Stomach (tissue), 9 donors: ENCODE results near the gene LRP11. TPM values are rescaled to one million over a fixed set of nuclear protein-coding genes. Genes with fewer than 3 reads are reported as not detected.
"Not testable (repeated sequence)": the region's sequence is repeated elsewhere in the genome, so short reads cannot be mapped to it uniquely, and the experiment has no call there.

Experiments used
- DNase-seq, 2 donors: peaks; one replicate each; pipeline versions ENCODE4 v3.0.0 to v3.0.0-alpha.2; 2013 to 2019
- H3K27ac ChIP-seq, 5 donors: fragments of 200-600 bp in 4 of 5; sonication (generic) in 4 of 5; one replicate each; pipeline ENCODE4 v1.5.1; 2013 to 2019; ENCODE audit warnings: mild to moderate bottlenecking in 1 of 5, moderate library complexity in 1 of 5
- H3K27me3 ChIP-seq, 3 donors: fragments of 200-600 bp; sonication (generic); one replicate each; pipeline ENCODE4 v1.5.1; 2017 to 2019; ENCODE audit warnings: mixed run types in 1 of 3
- H3K36me3 ChIP-seq, 4 donors: fragments of 200-600 bp; sonication (generic); 1 replicate in 3 of 4; 2 replicates in 1 of 4; pipeline ENCODE4 v1.5.1; 2016 to 2019
- H3K4me1 ChIP-seq, 4 donors: fragments of 200-600 bp; sonication (generic); one replicate each; pipeline ENCODE4 v1.5.1; 2016 to 2019
- H3K4me3 ChIP-seq, 4 donors: fragments of 200-600 bp; sonication (generic) in 3 of 4; one replicate each; pipeline ENCODE4 v1.5.1; 2016 to 2019; ENCODE audit warnings: mild to moderate bottlenecking in 1 of 4
- H3K9me3 ChIP-seq, 4 donors: fragments of 200-600 bp; sonication (generic); one replicate each; pipeline ENCODE4 v1.5.1; 2016 to 2019
- EP300 ChIP-seq: sonication (generic); formaldehyde crosslinking; IDR thresholded peaks from one replicate; pipeline ENCODE4 v1.6.1; 2017; ENCODE audit warnings: antibody characterized with exemption
- POLR2A ChIP-seq, 4 donors: fragments of 450-650 bp; IDR thresholded peaks; one replicate each; pipeline ENCODE4 v1.6.1; 2016; ENCODE audit warnings: antibody characterized with exemption in 4 of 4, control low read depth in 2 of 4, mild to moderate bottlenecking in 1 of 4, moderate library complexity in 1 of 4
- POLR2AphosphoS5 ChIP-seq, 3 donors: sonication (generic); formaldehyde crosslinking; IDR thresholded peaks; one replicate each; pipeline ENCODE4 v1.6.1; 2016; ENCODE audit warnings: antibody characterized with exemption in 3 of 3
- WGBS, 5 donors: extraction: QIAGEN DNeasy Blood & Tissue Kit in 3 of 5; methylation state at CpG; one replicate each; pipeline versions ENCODE4 v1.1.5 to v1.1.7; 2013 to 2018; 5-methylcytosine and 5-hydroxymethylcytosine counted together
- intact Hi-C: fragments of 100-400 bp; cut with DNase I; formaldehyde crosslinking; loops from one replicate; pipeline ENCODE4 v1.15.1; 2023; ENCODE audit warnings: low total_unique reads
- polyA plus RNA-seq, 3 donors: library from polyadenylated mRNA; stranded (reverse); fragments of 200-250 nt; gene quantifications; one replicate each; pipeline ENCODE4 v1.2.3, GENCODE V29; 2013
- total RNA-seq, 5 donors: library from RNA; depleted of rRNA; stranded (reverse); fragments of >200 nt; gene quantifications; one replicate each; pipeline versions ENCODE4 v1.1.0 to v1.2.3, GENCODE V29; 2014 to 2016
- TF ChIP-seq, protein P1 (sequence below), 7 experiments: fragments of 450-650 bp in 4 of 7; fragments of 200-600 bp in 3 of 7; sonication (generic) in 3 of 7; IDR thresholded peaks; one replicate each; pipeline ENCODE4 v1.5.1; 2016 to 2019; ENCODE audit warnings: antibody characterized with exemption in 7 of 7, control low read depth in 2 of 7, mild to moderate bottlenecking in 1 of 7
- donor health status: healthy with polysubstance abuse.
- donor health status: Bipolar disorder and iron deficiency.
- donor health status: healthy.

Gene LRP11
- total and polyA plus RNA-seq, 8 donors = 1.8 to 80.8 (median 12.8) TPM

DNA sequence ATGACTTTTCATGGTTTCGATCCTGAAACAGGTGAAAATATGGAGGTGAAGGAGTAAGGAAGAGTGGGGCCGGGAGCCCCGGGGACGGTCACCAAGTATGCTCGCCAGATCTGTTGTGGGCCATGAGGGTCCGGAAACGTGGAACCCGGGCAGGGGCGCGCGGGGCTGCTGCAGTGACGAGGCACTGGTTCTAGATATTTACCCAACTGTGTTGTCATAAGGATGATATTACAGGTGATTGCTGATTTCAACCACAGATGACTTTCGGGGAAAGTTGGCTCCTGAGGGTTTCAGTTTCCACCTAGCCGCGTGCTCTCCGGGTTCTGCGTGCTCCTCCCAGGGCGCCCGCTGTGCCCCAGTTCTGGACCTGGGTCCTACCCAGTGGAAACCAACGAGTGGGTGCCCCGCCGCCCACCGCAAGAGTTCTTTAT is 46.6 kb upstream of the LRP11 start:
- H3K27me3 ChIP-seq = no peaks in the 10 kb centered on the region
- intact Hi-C loops = no loop called here
- TF ChIP-seq POLR2AphosphoS5 (IDR thresholded peaks at IDR 0.05) (no peak), POLR2A (IDR thresholded peaks at IDR 0.05) (no peak), EP300 (no peak)
- TF ChIP-seq, protein P1, sequence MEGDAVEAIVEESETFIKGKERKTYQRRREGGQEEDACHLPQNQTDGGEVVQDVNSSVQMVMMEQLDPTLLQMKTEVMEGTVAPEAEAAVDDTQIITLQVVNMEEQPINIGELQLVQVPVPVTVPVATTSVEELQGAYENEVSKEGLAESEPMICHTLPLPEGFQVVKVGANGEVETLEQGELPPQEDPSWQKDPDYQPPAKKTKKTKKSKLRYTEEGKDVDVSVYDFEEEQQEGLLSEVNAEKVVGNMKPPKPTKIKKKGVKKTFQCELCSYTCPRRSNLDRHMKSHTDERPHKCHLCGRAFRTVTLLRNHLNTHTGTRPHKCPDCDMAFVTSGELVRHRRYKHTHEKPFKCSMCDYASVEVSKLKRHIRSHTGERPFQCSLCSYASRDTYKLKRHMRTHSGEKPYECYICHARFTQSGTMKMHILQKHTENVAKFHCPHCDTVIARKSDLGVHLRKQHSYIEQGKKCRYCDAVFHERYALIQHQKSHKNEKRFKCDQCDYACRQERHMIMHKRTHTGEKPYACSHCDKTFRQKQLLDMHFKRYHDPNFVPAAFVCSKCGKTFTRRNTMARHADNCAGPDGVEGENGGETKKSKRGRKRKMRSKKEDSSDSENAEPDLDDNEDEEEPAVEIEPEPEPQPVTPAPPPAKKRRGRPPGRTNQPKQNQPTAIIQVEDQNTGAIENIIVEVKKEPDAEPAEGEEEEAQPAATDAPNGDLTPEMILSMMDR (IDR thresholded peaks at IDR 0.05) = no peak
- no peak overlapping the region for H3K27ac ChIP-seq
- no peak for DNase-seq
- no peak overlapping the region for H3K4me3 ChIP-seq
- no peaks in the 10 kb centered on the region for H3K4me1 ChIP-seq
- 93 to 95% (median 94%) methylated on average over 23 of the region's 23 CpGs for WGBS, 5 donors
- peaks cover 0 to 12% (median 8%) of the 10 kb centered on the region in 4 donors for H3K9me3 ChIP-seq
- H3K36me3 ChIP-seq = no peaks in the 10 kb centered on the region

GRCh38 chr6:149909701-149910470 is 45.7 kb upstream of the LRP11 start:
- 74 to 92% (median 86%) methylated on average over 5 to 9 of the region's 9 CpGs for WGBS, 5 donors
- TF ChIP-seq POLR2AphosphoS5 (IDR thresholded peaks at IDR 0.05) (no peak), POLR2A (IDR thresholded peaks at IDR 0.05) (no peak), EP300 (no peak)
- TF ChIP-seq, protein P1 (IDR thresholded peaks at IDR 0.05) = no peak

DNA sequence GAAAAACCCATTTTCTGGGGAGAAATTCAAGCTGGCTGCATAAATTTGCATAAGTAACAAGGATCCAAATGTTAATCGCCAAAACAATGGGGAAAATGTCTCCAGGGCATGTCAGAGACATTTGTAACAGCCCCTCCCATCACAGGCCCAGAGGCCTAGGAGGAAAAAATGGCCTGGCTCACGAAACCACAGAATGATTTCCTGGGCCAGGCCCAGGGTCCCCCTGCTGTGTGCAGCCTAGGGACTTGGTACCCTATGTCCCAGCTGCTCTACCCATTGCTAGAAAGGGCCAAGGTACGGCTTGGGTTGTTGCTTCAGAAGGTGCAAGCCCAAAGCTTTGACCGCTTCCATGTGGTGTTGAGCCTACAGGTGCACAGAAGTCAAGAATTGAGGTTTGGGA is 44.3 kb upstream of the LRP11 start:
- H3K27me3 ChIP-seq, intact Hi-C loops, H3K4me3 ChIP-seq, H3K27ac ChIP-seq, H3K4me1 ChIP-seq, H3K36me3 ChIP-seq, DNase-seq: not testable (repeated sequence)
- WGBS, 5 donors = 73 to 86% (median 76%) methylated on average over 4 of the region's 4 CpGs
- peaks cover 0 to 12% (median 8%) of the 10 kb centered on the region in 4 donors for H3K9me3 ChIP-seq

More at GRCh38 chr6:149909701-149910470, 45.7 kb upstream of the LRP11 start:
- intact Hi-C loops = no loop called here
- H3K4me3 ChIP-seq = no peak overlapping the region
- H3K27ac ChIP-seq = no peak overlapping the region
- H3K36me3 ChIP-seq = no peaks in the 10 kb centered on the region
- H3K4me1 ChIP-seq = no peaks in the 10 kb centered on the region
- H3K27me3 ChIP-seq = no peaks in the 10 kb centered on the region
- peaks cover 0 to 12% (median 8%) of the 10 kb centered on the region in 4 donors for H3K9me3 ChIP-seq
- DNase-seq = no peak

DNA sequence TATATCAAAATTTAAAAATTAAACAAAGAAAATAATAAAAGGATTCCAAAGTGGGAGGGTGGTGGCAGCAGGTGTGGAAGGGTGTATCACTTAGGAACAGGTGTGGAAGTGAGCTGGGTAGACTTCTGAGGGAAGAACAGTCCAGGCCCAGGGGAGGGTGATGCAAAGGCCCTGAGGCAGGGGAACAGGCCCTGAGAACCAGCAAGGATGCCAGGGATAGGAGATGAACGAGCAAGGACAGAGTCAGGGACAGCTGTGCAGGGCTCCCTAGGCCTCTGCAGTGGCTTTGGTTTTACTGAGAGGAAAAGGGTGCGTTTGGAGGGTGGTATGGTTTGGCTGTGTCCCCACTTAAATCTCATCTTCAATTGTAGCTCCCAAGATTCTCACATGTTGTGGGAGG is 43.2 kb upstream of the LRP11 start:
- no peak overlapping the region for H3K4me3 ChIP-seq
- no peaks in the 10 kb centered on the region for H3K27me3 ChIP-seq
- 75 to 84% (median 80%) methylated on average over 2 of the region's 2 CpGs for WGBS, 5 donors
- H3K4me1 ChIP-seq = no peaks in the 10 kb centered on the region
- DNase-seq = no peak
- intact Hi-C loops = no loop called here
- peaks cover 0 to 12% (median 8%) of the 10 kb centered on the region in 4 donors for H3K9me3 ChIP-seq
- TF ChIP-seq EP300 (no peak), POLR2A (IDR thresholded peaks at IDR 0.05) (no peak), POLR2AphosphoS5 (IDR thresholded peaks at IDR 0.05) (no peak)
- TF ChIP-seq, protein P1 (IDR thresholded peaks at IDR 0.05) = no peak
- H3K27ac ChIP-seq = no peak overlapping the region
- H3K36me3 ChIP-seq = no peaks in the 10 kb centered on the region

- no peak for DNase-seq
- intact Hi-C loops = no loop called here
- H3K27me3 ChIP-seq = no peaks in the 10 kb centered on the region
- H3K4me1 ChIP-seq = no peaks in the 10 kb centered on the region
- H3K27ac ChIP-seq = no peak overlapping the region
- WGBS, 5 donors = 86 to 98% (median 97%) methylated on average over 4 of the region's 4 CpGs
- H3K4me3 ChIP-seq = no peak overlapping the region
- TF ChIP-seq EP300 = no peak
- TF ChIP-seq, protein P1 (IDR thresholded peaks at IDR 0.05) = no peak
- TF ChIP-seq POLR2A (IDR thresholded peaks at IDR 0.05) = no peak
- no peak for TF ChIP-seq POLR2AphosphoS5 (IDR thresholded peaks at IDR 0.05)
- H3K36me3 ChIP-seq = no peaks in the 10 kb centered on the region
- peaks cover 0 to 12% (median 8%) of the 10 kb centered on the region in 4 donors for H3K9me3 ChIP-seq
Observed at GRCh38 chr6:149906405-149906804, 42.2 kb upstream of the LRP11 start.
